Naive thymus-derived CD8-positive, alpha-beta T cell (primary cell): ENCODE data around the gene SASH1. TPM values are rescaled to one million over a fixed set of nuclear protein-coding genes. Genes with fewer than 3 reads are reported as not detected.

Experiments used
- ATAC-seq, 2 donors: fragments of 150-1000 bp; cut with Tn5 transposase in 1 of 2; sonication (Bioruptor Pico), chemical (Tn5 transposase) in 1 of 2; 1 replicate in 1 of 2; 2 replicates in 1 of 2; pipeline ENCODE4 v1.10.0; 2021; ENCODE audit warnings: mild to moderate bottlenecking in 2 of 2, moderate library complexity in 2 of 2
- POLR2A ChIA-PET: fragments of 350-600 bp; sonication (Branson Sonifier 250); formaldehyde crosslinking; loops from one replicate; lab custom pipeline; 2021; ENCODE audit warnings: antibody characterized with exemption; lab: Charles Lee
- DNase-seq, 10 donors: peaks; one replicate each; pipeline versions ENCODE4 v3.0.0 to v3.0.0-alpha.2; 2020 to 2022
- H3K27ac Mint-ChIP-seq, 10 donors: one replicate each; pipeline ENCODE4 v1.8.0; 2020 to 2022; ENCODE audit warnings: mild to moderate bottlenecking in 10 of 10, mixed read lengths in 10 of 10, moderate library complexity in 4 of 10, inconsistent platforms in 1 of 10
- H3K27me3 Mint-ChIP-seq, 5 donors: one replicate each; pipeline ENCODE4 v1.8.0; 2021 to 2022; ENCODE audit warnings: mixed read lengths in 5 of 5
- H3K36me3 Mint-ChIP-seq, 3 donors: one replicate each; pipeline ENCODE4 v1.8.0; 2020 to 2022; ENCODE audit warnings: mixed read lengths in 3 of 3, mild to moderate bottlenecking in 2 of 3, inconsistent platforms in 1 of 3
- H3K4me1 Mint-ChIP-seq, 4 donors: one replicate each; pipeline ENCODE4 v1.8.0; 2021 to 2022; ENCODE audit warnings: mixed read lengths in 4 of 4
- H3K4me3 Mint-ChIP-seq, 10 donors: one replicate each; pipeline ENCODE4 v1.8.0; 2020 to 2022; ENCODE audit warnings: mild to moderate bottlenecking in 10 of 10, mixed read lengths in 10 of 10, moderate library complexity in 6 of 10, inconsistent platforms in 1 of 10
- H3K9me3 Mint-ChIP-seq, 9 donors: one replicate each; pipeline ENCODE4 v1.8.0; 2020 to 2022; ENCODE audit warnings: mixed read lengths in 9 of 9, mild to moderate bottlenecking in 3 of 9, inconsistent platforms in 1 of 9, moderate library complexity in 1 of 9
- polyA plus RNA-seq, 3 donors: library from polyadenylated mRNA; unstranded; fragments of 300-500 nt; fragmentation: Illumina TruSeq; gene quantifications; one replicate each; pipeline ENCODE4 v1.2.3, GENCODE V29; 2021
- total RNA-seq, 8 experiments: library from RNA in 2 of 8; stranded (reverse) in 2 of 8; gene quantifications; one replicate each; pipeline ENCODE4 v1.2.3 and lab custom pipeline; 2021 to 2026

SASH1 gene
- total and polyA plus RNA-seq, 5 experiments from 2014 or later: not detected

DNA sequence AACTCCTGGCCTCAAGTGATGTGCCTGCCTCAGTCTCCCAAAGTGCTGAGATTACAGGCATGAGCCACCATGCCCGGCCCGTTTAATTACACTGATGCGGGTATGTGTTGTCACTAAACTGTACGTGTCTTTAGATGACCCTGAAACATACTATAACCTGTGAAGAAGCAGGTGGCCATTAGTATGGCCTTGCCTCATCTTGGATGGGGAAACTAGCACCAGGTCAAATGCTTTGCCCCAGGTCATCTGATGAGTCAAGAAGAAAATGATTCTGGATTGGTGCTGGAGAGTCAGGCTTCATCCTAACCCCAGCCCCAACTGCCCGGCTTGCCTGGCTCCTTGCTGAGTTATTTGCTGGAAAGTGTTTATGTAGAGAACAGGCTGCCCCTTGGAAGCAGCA lies 2.9 kb upstream of the SASH1 start:
- Mint-ChIP-seq H3K9me3 (peaks cover 0 to 2% (median 0%) of the 10 kb centered on the region in 9 donors), H3K4me3 (no peak overlapping the region), H3K27ac (no peak overlapping the region), H3K27me3 (peaks cover 15 to 46% (median 34%) of the 10 kb centered on the region in 5 donors), H3K4me1 (peaks cover 3 to 16% (median 9%) of the 10 kb centered on the region in 4 donors), H3K36me3 (no peaks in the 10 kb centered on the region)
- no peak for ATAC-seq
- no peak for DNase-seq
- POLR2A ChIA-PET: no interaction called here

- ATAC-seq: no peak
- POLR2A ChIA-PET: no interaction called here
- Mint-ChIP-seq H3K4me1 (peaks cover 3 to 16% (median 9%) of the 10 kb centered on the region in 4 donors), H3K36me3 (no peaks in the 10 kb centered on the region), H3K4me3 (no peak overlapping the region), H3K9me3 (peaks cover 0 to 4% (median 0%) of the 10 kb centered on the region in 9 donors), H3K27me3 (peaks cover 22 to 50% (median 42%) of the 10 kb centered on the region in 5 donors), H3K27ac (no peak overlapping the region)
- no peak for DNase-seq
These were observed 1.9 kb upstream of the SASH1 start for GRCh38 chr6:148340586-148341297.

DNA sequence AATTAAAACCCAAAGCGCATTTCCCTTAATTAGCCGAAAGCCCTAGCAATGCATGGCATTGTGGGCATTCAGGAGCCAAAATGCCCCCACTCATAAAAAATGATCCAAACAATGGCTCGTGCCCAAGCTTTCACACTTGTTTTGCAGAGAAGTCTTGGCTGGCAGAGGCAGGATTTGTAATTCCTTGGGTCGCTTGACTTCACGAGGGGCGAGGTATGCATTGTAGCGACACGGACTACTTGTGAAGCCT lies 613 bp upstream of the SASH1 start:
- H3K4me1 Mint-ChIP-seq: peaks cover 3 to 16% (median 9%) of the 10 kb centered on the region in 4 donors
- peaks cover 0 to 2% (median 0%) of the 10 kb centered on the region in 9 donors for H3K9me3 Mint-ChIP-seq
- DNase-seq: no peak
- peak overlapping the region in 9 of 10 donors; percentile 31 to 82 (median 71) for H3K4me3 Mint-ChIP-seq
- H3K36me3 Mint-ChIP-seq: no peaks in the 10 kb centered on the region
- no peak for ATAC-seq
- POLR2A ChIA-PET: no interaction called here
- no peak overlapping the region for H3K27ac Mint-ChIP-seq
- peaks cover 25 to 56% (median 47%) of the 10 kb centered on the region in 5 donors for H3K27me3 Mint-ChIP-seq

DNA sequence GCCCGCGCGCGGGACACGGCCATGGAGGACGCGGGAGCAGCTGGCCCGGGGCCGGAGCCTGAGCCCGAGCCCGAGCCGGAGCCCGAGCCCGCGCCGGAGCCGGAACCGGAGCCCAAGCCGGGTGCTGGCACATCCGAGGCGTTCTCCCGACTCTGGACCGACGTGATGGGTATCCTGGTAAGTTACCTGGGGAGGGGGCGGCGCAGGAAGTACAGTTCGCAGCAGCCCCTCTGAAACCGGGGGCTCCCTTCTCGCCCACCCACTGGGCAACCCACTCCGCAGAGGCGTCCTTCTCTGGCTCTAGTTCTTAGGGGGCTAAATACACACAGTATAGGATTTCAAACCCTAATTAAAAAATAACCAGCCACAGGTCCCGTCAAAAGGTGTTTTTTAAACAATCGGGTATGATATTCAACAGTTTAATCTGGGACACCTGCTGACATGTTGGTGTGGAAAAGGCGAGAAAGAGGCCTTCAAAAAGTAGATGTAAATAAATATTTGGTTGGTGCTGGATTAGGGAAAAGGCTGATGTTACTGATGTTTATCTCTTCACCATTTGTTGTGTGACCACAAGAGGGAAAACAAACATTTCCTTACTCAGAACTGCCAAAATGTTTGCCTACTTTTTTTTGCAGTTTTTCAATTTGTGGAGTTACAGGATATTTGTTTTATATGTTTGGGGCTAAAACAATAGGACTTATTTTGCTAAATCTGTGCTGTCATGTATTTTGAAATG lies 577 bp downstream of the SASH1 start:
- peaks cover 26 to 68% (median 55%) of the 10 kb centered on the region in 5 donors for H3K27me3 Mint-ChIP-seq
- no peak for ATAC-seq
- POLR2A ChIA-PET: no interaction called here
- no peaks in the 10 kb centered on the region for H3K36me3 Mint-ChIP-seq
- H3K27ac Mint-ChIP-seq: no peak overlapping the region
- H3K9me3 Mint-ChIP-seq: peaks cover 0 to 2% (median 0%) of the 10 kb centered on the region in 9 donors
- H3K4me1 Mint-ChIP-seq: peaks cover 4 to 16% (median 9%) of the 10 kb centered on the region in 4 donors
- H3K4me3 Mint-ChIP-seq: peak overlapping the region in 7 of 10 donors; percentile 1 to 47 (median 22)
- no peak for DNase-seq

GRCh38 chr6:148345176-148345575 lies 2.5 kb downstream of the SASH1 start:
- Mint-ChIP-seq H3K4me1 (peaks cover 5 to 16% (median 9%) of the 10 kb centered on the region in 4 donors), H3K27me3 (peaks cover 31 to 78% (median 53%) of the 10 kb centered on the region in 5 donors), H3K36me3 (no peaks in the 10 kb centered on the region), H3K27ac (peak overlapping the region in 1 of 10 donors; percentile 44), H3K4me3 (no peak overlapping the region), H3K9me3 (peaks cover 0 to 7% (median 0%) of the 10 kb centered on the region in 9 donors)
- POLR2A ChIA-PET: no interaction called here
- DNase-seq: no peak
- ATAC-seq: no peak

GRCh38 chr6:148345578-148345977 lies 2.9 kb downstream of the SASH1 start:
- peaks cover 5 to 16% (median 9%) of the 10 kb centered on the region in 4 donors for H3K4me1 Mint-ChIP-seq
- no peak for DNase-seq
- peaks cover 0 to 7% (median 0%) of the 10 kb centered on the region in 9 donors for H3K9me3 Mint-ChIP-seq
- H3K27me3 Mint-ChIP-seq: peaks cover 31 to 78% (median 52%) of the 10 kb centered on the region in 5 donors
- no peak overlapping the region for H3K27ac Mint-ChIP-seq
- H3K4me3 Mint-ChIP-seq: no peak overlapping the region
- POLR2A ChIA-PET: no interaction called here
- no peaks in the 10 kb centered on the region for H3K36me3 Mint-ChIP-seq
- no peak for ATAC-seq

- H3K4me3 Mint-ChIP-seq: no peak overlapping the region
- H3K9me3 Mint-ChIP-seq: peaks cover 0 to 7% (median 0%) of the 10 kb centered on the region in 9 donors
- no peaks in the 10 kb centered on the region for H3K36me3 Mint-ChIP-seq
- DNase-seq: no peak
- H3K27me3 Mint-ChIP-seq: peaks cover 30 to 69% (median 44%) of the 10 kb centered on the region in 5 donors
- H3K4me1 Mint-ChIP-seq: peaks cover 5 to 16% (median 9%) of the 10 kb centered on the region in 4 donors
- no peak for ATAC-seq
- no peak overlapping the region for H3K27ac Mint-ChIP-seq
- POLR2A ChIA-PET: no interaction called here
These were observed 4.2 kb downstream of the SASH1 start for GRCh38 chr6:148346681-148347440.

DNA sequence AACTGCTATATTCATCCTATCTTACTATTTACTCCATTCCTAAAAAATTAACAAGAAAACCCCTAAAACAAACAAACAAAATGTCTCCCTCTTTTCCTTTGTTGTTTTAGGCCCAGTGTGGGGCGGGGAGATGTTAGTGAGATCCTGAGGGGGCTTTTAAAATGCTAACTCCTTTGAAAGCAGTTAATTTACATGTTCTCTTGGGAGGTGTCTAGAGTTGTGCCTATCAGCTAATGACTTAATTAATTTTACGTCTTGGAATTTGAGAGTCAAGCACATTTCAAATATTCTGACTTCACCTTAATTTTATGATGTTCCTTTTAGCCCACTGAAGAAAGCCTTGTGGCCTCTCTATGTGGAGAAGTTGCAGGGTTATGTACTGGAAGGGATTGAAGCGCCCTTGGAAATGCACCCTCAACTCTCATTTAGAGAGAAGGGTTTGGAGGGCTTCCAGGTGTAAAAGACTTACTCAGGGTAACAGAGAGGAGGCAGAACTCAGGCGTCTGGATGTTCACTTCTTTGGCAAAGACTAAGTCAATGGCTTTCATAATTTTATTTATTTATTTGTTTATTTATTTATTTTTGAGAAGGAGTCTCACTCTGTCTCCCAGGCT lies 4.9 kb downstream of the SASH1 start:
- H3K27me3 Mint-ChIP-seq: peaks cover 25 to 62% (median 37%) of the 10 kb centered on the region in 5 donors
- DNase-seq (no peak), ATAC-seq (no peak)
- no peaks in the 10 kb centered on the region for H3K36me3 Mint-ChIP-seq
- H3K4me1 Mint-ChIP-seq: peaks cover under 1 to 9% (median 3%) of the 10 kb centered on the region in 4 donors
- peaks cover 0 to 7% (median 0%) of the 10 kb centered on the region in 9 donors for H3K9me3 Mint-ChIP-seq
- POLR2A ChIA-PET: no interaction called here
- H3K4me3 Mint-ChIP-seq: no peak overlapping the region
- H3K27ac Mint-ChIP-seq: no peak overlapping the region

- H3K27ac Mint-ChIP-seq: no peak overlapping the region
- DNase-seq (no peak), ATAC-seq (no peak)
- no peak overlapping the region for H3K4me3 Mint-ChIP-seq
- H3K4me1 Mint-ChIP-seq: peaks cover 0 to 5% (median 2%) of the 10 kb centered on the region in 4 donors
- peaks cover 23 to 59% (median 33%) of the 10 kb centered on the region in 5 donors for H3K27me3 Mint-ChIP-seq
- no peaks in the 10 kb centered on the region for H3K36me3 Mint-ChIP-seq
- POLR2A ChIA-PET: no interaction called here
- peaks cover 0 to 7% (median 0%) of the 10 kb centered on the region in 9 donors for H3K9me3 Mint-ChIP-seq
These were observed 5.7 kb downstream of the SASH1 start for GRCh38 chr6:148348335-148348734.

- H3K9me3 Mint-ChIP-seq: peaks cover 0 to 7% (median 0%) of the 10 kb centered on the region in 9 donors
These were observed 6.1 kb downstream of the SASH1 start for GRCh38 chr6:148348778-148349177.

DNA sequence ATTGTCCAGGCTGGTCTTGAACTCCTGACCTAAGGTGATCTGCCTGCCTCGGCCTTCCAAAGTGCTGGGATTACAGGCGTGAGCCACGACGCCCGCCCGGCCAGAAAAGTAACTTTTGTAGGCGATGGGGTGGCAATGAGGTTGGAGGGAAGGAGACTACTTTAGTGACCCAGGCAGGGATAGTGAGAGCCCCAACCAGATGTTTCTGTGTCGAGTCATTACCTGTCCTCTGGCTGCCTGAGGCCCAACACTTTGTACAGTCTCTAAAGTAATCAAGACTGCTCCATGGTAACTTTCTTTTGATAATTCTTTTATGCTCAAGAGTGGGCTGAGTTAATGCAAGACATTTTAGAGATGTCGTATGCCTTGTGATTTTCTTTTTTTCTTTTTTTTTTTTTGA lies 6.8 kb downstream of the SASH1 start:
- no peaks in the 10 kb centered on the region for H3K36me3 Mint-ChIP-seq
- peaks cover 16 to 48% (median 24%) of the 10 kb centered on the region in 5 donors for H3K27me3 Mint-ChIP-seq
- no peak for ATAC-seq
- H3K9me3 Mint-ChIP-seq: peaks cover 0 to 7% (median 0%) of the 10 kb centered on the region in 9 donors
- H3K4me3 Mint-ChIP-seq: no peak overlapping the region
- peaks cover 0 to 2% (median 0%) of the 10 kb centered on the region in 4 donors for H3K4me1 Mint-ChIP-seq
- no peak overlapping the region for H3K27ac Mint-ChIP-seq
- no peak for DNase-seq
- POLR2A ChIA-PET: no interaction called here

More at GRCh38 chr6:148348778-148349177, 6.1 kb downstream of the SASH1 start:
- Mint-ChIP-seq H3K36me3 (no peaks in the 10 kb centered on the region), H3K4me3 (no peak overlapping the region), H3K27ac (peak overlapping the region in 1 of 10 donors; percentile 20), H3K27me3 (peaks cover 19 to 54% (median 29%) of the 10 kb centered on the region in 5 donors), H3K4me1 (peaks cover 0 to 2% (median under 1%) of the 10 kb centered on the region in 4 donors)
- DNase-seq (no peak), ATAC-seq (no peak)
- POLR2A ChIA-PET: no interaction called here

DNA sequence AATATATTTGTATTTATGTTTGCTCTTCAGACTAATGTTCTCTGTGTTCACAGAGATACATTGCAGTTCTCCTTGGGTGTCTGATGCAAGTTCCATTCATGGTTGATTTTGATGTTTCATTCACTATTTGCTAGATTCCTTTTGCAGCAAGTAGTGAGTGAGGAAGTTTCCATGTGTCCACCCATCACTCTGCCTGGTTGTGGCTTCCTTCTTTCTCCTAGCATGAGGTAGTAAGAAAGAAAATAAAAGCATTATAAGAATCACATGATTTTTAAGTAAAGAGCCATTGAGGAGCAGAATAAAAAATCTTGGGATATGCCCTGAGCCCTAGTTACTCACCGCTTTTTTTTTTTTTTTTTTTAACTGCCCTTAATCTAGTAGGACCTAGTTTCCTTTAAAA lies 8.7 kb downstream of the SASH1 start:
- Mint-ChIP-seq H3K9me3 (peaks cover 0 to 4% (median 0%) of the 10 kb centered on the region in 9 donors), H3K4me1 (peaks cover 0 to 2% (median 0%) of the 10 kb centered on the region in 4 donors), H3K27ac (no peak overlapping the region), H3K27me3 (peaks cover 8 to 29% (median 19%) of the 10 kb centered on the region in 5 donors), H3K36me3 (no peaks in the 10 kb centered on the region), H3K4me3 (no peak overlapping the region)
- POLR2A ChIA-PET: no interaction called here
- ATAC-seq (no peak), DNase-seq (no peak)
